Measurements from ENCODE around the gene SHC4.

GRCh38 chr15:48866141-48866563 lies 97.6 kb downstream of the SHC4 start:
- TF ChIP-seq, protein P1, sequence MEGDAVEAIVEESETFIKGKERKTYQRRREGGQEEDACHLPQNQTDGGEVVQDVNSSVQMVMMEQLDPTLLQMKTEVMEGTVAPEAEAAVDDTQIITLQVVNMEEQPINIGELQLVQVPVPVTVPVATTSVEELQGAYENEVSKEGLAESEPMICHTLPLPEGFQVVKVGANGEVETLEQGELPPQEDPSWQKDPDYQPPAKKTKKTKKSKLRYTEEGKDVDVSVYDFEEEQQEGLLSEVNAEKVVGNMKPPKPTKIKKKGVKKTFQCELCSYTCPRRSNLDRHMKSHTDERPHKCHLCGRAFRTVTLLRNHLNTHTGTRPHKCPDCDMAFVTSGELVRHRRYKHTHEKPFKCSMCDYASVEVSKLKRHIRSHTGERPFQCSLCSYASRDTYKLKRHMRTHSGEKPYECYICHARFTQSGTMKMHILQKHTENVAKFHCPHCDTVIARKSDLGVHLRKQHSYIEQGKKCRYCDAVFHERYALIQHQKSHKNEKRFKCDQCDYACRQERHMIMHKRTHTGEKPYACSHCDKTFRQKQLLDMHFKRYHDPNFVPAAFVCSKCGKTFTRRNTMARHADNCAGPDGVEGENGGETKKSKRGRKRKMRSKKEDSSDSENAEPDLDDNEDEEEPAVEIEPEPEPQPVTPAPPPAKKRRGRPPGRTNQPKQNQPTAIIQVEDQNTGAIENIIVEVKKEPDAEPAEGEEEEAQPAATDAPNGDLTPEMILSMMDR (IDR thresholded peaks at IDR 0.05): no peak
- TF ChIP-seq POLR2A (IDR thresholded peaks at IDR 0.05) (no peak), POLR2AphosphoS5 (IDR thresholded peaks at IDR 0.05) (no peak), EP300 (IDR thresholded peaks at IDR 0.05) (no peak)
